Stimulated activated CD4-positive, alpha-beta T cell treated with anti-CD3 and anti-CD28 coated beads, Interleukin-2, amount 100 ng/mL, for 4 hours (primary cell): ENCODE data around the gene KRT74.
"Not testable (repeated sequence)": the region's sequence is repeated elsewhere in the genome, so short reads cannot be mapped to it uniquely, and the experiment has no call there.

Experiments
- DNase-seq: peaks from one replicate; pipeline ENCODE4 v3.0.0-alpha.2; 2020; ENCODE audit warnings: low read depth

KRT74 gene

GRCh38 chr12:52602552-52602951, 28.9 kb upstream of the KRT74 start:
- no peak for DNase-seq

- no peak for DNase-seq
Measured at GRCh38 chr12:52601671-52602070, 28.0 kb upstream of the KRT74 start.

- DNase-seq = no peak
Measured at GRCh38 chr12:52600941-52601481, 27.4 kb upstream of the KRT74 start, which contains the start of gene KRT72. TSS of gene KRT72 (minus strand) at chr12:52601463. CDS start at chr12:52601452, 11 bp downstream.

GRCh38 chr12:52600475-52600874, 26.8 kb upstream of the KRT74 start:
- DNase-seq = no peak

- no peak for DNase-seq
Measured at GRCh38 chr12:52600071-52600470, 26.4 kb upstream of the KRT74 start.

- DNase-seq = no peak
Measured at GRCh38 chr12:52598966-52599365, 25.3 kb upstream of the KRT74 start.

- DNase-seq = not testable (repeated sequence)
Measured at GRCh38 chr12:52594237-52594636, 20.6 kb upstream of the KRT74 start.

GRCh38 chr12:52591521-52591920, 17.9 kb upstream of the KRT74 start:
- DNase-seq = no peak

- no peak for DNase-seq
Measured at GRCh38 chr12:52590021-52590420, 16.4 kb upstream of the KRT74 start.

- DNase-seq = no peak
Measured at GRCh38 chr12:52587563-52587962, 13.9 kb upstream of the KRT74 start.

- peak; percentile 35 for DNase-seq
Measured at GRCh38 chr12:52585946-52586345, 12.3 kb upstream of the KRT74 start.

- no peak for DNase-seq
Measured at GRCh38 chr12:52585066-52585465, 11.4 kb upstream of the KRT74 start.

- DNase-seq = no peak
Measured at GRCh38 chr12:52584156-52584682, 10.6 kb upstream of the KRT74 start.

- peak; percentile 44 for DNase-seq
Measured at GRCh38 chr12:52582971-52583456, 9.4 kb upstream of the KRT74 start.

GRCh38 chr12:52582486-52582885, 8.8 kb upstream of the KRT74 start:
- DNase-seq = no peak

- DNase-seq = no peak
Measured at GRCh38 chr12:52581481-52581880, 7.8 kb upstream of the KRT74 start.

GRCh38 chr12:52581066-52581465, 7.4 kb upstream of the KRT74 start:
- DNase-seq = no peak

- DNase-seq = no peak
Measured at GRCh38 chr12:52580496-52580895, 6.9 kb upstream of the KRT74 start.

- no peak for DNase-seq
Measured at GRCh38 chr12:52579468-52580465, 6.1 kb upstream of the KRT74 start.

- DNase-seq = no peak
Measured at GRCh38 chr12:52578469-52578868, 4.8 kb upstream of the KRT74 start.

GRCh38 chr12:52577316-52577715, 3.7 kb upstream of the KRT74 start:
- DNase-seq = no peak

- no peak for DNase-seq
Measured at GRCh38 chr12:52575948-52576347, 2.3 kb upstream of the KRT74 start.

GRCh38 chr12:52575256-52575655, 1.6 kb upstream of the KRT74 start:
- DNase-seq = no peak
